Activated CD4-positive, alpha-beta T cell treated with anti-CD3 and anti-CD28 coated beads, Interleukin-2, amount 50 U/mL, for 24 hours (primary cell): ENCODE measurements around the gene POLN.

Experiments
- DNase-seq, 2 donors: peaks; one replicate each; pipeline ENCODE4 v3.0.0-alpha.2; 2020; ENCODE audit warnings: low read depth in 1 of 2, low spot score in 1 of 2

POLN gene

GRCh38 chr4:2087170-2087569, 154.8 kb downstream of the POLN start:
- no peak for DNase-seq

DNA sequence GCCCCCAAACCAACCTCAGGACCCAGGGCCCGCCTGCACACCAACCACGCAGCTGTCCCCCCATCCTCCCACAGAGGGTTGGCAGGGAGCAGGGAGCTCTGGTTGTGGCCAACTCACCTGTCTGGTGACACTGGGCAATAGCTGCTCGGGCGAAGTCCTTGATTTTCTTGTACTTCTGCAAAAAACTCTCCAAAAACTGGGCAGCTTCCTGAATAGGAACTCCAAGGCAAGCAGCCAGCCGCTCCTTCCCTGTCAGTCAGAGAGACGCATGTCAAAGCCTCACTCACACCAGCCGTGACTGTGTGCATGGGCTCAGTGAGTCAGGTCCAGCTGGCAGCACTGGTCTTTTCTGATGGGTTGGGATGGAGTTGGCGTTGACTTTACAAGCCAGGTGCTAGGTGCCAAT, 156.4 kb downstream of the POLN start:
- no peak for DNase-seq

DNA sequence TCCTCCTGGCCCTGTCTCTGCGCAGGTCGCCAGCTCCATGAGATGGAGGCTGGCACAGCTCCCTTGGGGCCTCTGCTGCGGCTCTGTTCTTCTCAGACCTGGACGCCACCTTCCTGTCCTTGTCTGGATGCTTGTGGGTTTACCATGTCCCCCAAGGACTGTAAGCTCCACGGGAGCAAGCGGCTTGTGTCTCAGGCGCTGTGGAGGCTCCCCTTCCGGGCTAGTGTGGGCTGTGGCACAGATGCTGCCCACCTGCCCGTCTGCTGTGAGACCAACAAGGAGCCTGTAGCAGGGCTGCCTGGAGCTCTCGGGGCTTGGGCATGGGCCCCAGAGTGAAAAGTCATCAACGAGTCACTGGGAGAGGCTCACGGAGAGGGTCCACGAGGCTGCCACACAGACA, 157.6 kb downstream of the POLN start:
- DNase-seq: no peak

- DNase-seq: no peak
These were observed 158.1 kb downstream of the POLN start for GRCh38 chr4:2083826-2084160.

GRCh38 chr4:2083116-2083825, 158.7 kb downstream of the POLN start:
- no peak for DNase-seq

DNA sequence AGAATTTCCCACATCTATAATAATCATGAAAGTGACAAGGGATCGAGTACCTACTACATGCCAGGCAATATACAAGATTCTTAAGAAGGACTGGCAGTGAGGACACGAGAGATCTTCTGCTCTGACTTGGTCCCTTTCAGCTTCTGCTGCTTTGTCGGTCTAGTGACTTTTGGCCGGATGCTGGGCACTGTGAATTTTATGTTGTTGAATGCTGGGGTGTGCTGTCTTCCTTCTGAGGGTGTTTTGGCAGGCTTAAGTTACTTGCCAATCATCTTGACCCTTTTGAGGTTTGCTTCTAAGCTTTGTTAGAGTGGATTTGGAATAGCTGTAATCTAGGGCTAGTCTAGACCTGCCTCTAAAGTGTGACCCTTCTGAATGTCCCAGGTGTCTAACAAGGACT, 159.3 kb downstream of the POLN start:
- DNase-seq: no peak

DNA sequence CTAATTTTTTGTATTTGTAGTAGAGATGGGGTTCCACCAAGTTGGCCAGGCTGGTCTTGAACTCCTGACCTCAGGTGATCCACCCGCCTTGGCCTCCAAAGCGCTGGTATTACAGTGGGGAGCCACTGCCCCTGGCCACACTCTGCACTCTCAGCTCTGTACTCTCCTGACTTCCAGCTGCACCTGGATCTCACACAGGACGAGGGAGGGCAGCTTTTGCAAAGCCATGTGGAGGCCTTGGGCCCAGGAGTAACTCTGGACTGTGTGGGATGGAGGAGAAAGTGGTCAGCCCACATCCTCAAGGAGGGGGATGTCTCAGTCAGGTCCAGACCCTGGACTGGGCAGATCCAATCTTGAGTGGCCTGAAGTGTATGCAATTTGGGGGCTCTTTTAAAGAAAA, 159.8 kb downstream of the POLN start:
- DNase-seq: no peak

DNA sequence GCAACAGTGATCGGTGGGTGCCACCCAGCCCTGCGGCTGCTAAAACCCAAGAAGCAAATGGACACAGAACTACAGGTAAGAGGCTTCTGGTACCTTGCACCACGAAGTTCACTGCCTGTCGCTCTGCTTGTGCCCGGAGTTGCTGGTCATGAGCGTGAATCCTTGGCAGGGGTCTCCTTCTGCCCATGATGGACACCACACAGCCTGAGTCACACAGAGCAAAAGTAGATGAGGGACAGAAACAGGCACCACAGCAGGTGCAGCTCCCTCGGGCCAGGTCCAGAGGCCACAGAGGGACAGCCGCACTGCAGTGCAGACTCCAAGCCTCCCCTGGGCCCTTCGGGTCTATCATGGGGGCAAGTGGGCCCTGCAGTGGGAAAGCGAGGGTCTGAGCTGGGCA, 160.4 kb downstream of the POLN start:
- DNase-seq: no peak

DNA sequence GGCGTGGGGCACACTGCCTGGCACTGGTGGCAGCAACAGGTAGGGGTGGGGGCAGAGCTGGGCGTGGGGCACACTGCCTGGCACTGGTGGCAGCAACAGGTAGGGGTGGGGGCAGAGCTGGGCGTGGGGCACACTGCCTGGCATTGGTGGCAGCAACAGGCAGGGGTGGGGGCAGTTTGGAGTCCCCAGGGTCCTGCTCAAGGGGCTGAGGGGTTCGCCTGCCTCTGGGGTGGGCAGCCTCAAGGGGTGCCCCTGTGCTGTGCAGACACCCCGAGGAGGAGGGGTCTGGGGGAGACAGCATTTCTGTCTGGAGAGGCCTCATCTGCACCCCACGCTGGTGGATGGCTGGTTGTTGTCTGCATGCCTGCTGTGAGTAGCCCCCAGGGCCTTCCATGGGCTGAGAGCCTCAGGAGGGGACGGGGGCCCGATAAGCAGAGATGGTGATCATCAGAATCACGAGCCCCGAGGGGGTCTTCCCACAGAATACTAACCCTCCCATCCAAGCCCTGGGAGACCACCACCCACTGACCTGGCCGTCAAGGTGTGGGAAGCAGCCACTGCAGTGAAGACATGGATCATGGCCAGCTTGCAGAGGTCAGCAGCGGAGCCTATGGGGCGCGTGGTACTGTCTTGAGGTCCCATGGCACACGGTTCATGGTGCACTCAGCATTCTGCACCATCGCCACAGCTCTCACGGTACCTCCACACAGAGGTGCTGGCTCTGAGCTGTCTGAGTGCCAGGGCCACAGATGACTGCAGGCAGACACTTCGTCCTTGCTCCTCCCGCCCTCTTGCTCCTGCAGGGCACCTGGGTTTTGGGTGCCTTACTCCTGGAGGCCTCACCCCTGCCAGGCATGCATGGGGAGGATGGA, 161.3 kb downstream of the POLN start:
- no peak for DNase-seq

DNA sequence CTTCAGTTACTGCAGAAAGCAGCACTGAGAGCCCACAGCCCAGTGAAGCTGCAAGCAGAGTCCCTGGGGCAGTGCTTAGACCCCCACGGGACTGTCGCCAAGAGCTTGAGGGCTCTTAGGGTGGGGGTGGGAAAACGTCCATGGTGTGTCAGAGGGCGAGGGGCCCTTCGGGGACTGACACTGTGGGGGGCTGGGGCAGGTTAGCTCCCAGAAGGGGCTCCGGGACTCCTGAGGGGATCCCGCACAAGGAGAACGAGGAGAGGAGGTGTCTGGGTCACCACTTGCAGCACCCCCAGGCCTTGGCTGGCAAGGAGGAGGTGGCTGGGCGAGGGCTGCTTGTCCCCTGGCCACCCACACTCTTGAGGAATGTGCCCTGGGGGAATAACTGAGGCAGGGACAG, 162.0 kb downstream of the POLN start:
- DNase-seq: no peak

GRCh38 chr4:2079006-2079405, 162.9 kb downstream of the POLN start:
- no peak for DNase-seq

- DNase-seq: no peak
These were observed 163.3 kb downstream of the POLN start for GRCh38 chr4:2078584-2078983.

- no peak for DNase-seq
These were observed 164.1 kb downstream of the POLN start for GRCh38 chr4:2077537-2078460.

DNA sequence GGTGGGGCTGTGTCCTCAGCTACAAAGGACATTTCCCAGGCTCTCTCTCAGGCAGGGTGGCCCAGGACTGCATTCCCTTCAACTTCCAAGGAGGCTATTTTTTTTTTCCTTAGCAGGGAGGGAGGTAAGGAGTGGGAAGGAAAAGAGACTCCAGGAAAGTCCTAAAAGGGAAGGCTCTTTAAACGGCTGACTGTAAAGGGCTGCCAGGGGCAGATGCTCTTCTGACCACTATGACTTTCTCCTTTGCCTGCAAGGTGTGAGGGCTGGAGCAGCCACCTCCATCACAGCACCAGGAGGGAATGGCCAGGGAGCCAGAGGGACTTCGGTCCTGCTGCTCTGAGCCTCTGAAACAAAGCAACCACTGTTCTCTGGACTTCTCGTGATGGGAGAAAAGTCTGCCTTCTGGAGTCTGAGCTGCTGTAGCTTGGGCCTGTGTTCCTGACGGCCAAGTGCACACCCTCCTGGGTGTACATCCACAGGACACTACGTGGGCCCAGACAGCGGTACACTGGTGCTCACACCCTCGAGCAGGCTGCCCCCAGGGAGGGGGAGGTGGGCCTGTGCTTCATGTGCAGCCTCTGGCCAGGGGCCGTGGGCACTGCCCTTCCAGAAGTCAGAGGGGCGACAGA, 164.9 kb downstream of the POLN start:
- DNase-seq: no peak

GRCh38 chr4:2075987-2076907, 165.7 kb downstream of the POLN start:
- no peak for DNase-seq

- DNase-seq: no peak
These were observed 166.5 kb downstream of the POLN start for GRCh38 chr4:2075171-2075986.

DNA sequence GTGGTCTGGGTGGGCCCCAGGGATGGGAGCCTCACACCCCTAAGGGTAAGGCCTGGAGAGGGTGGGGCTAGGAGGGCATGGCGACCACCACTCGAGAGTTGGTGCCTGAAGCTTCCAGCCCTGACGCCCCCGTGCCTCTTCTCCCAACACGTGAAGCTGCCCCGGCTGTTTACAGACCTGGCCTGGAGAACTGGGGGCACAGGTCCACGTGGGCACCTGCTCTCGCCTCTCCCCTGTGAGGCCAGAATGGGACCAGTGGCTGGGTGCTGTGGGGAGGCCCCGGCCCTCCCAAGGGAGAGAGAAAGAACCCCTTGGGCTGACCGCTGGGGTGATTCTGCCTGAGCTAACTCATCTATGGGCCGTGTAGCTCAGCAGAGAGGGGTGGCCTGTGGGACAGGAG, 167.3 kb downstream of the POLN start:
- DNase-seq: no peak

GRCh38 chr4:2073808-2074481, 168.0 kb downstream of the POLN start:
- no peak for DNase-seq
